GM12864 (cell line): ENCODE measurements around the gene KCNA10.

Experiments
- DNase-seq: peaks from one replicate; pipeline ENCODE4 v3.0.0-alpha.2; 2011; ENCODE audit warnings: low read depth
- H3K4me3 ChIP-seq: 2 replicates; pipeline ENCODE4 v1.5.1; 2011; ENCODE audit warnings: mild to moderate bottlenecking, low read depth, low read length, control low read depth
- CTCF ChIP-seq: IDR thresholded peaks from 2 replicates; pipeline ENCODE4 v1.5.1; 2011; ENCODE audit warnings: low read depth, mild to moderate bottlenecking, moderate library complexity, low read length, control low read depth, inconsistent platforms; ENCODE audit errors: missing control alignments

KCNA10 gene

DNA sequence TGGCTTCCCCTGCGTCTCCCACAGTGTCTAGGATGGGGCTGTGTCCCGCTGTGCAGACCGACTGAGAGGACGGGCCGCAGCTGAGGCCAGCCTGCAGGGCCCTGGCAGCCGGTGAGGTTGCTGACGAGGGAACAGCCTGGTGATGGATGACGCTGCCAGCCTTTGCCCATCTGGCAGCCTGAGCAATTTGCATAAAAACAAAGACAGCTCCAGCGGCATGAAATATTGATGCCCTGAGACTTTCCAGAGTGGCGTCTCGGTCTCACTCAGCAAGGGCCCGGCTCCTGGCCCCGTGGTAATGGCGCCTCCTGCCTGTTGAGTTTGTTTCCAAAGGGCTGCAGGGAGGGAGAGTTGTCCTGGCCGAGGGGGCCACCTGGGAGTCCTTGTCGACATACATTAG lies 19.1 kb upstream of the KCNA10 start:
- DNase-seq, result no peak
- no peak for TF ChIP-seq CTCF
- H3K4me3 ChIP-seq, result no peak overlapping the region

DNA sequence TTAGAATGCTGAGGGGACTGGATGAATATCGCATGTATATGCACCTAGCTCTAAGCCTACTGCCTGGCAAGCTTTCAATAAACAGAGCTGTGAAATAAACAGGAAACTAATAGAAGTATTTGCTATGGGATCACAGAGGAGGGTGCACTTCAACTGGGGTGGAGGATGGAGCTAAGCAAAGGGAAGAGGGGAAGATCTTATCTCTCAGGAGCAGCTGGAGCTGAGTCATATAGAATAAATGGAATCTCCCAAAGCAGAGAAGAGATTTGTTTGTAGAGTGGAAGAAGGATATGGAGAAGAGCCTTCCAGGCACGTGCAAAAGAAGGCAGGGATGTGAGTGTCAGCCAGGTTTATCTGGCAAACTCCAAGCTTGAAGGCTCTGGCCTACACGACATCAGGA lies 17.0 kb upstream of the KCNA10 start:
- H3K4me3 ChIP-seq, result no peak overlapping the region
- no peak for TF ChIP-seq CTCF
- DNase-seq, result no peak

GRCh38 chr1:110533230-110533629 lies 14.3 kb upstream of the KCNA10 start:
- no peak for DNase-seq
- TF ChIP-seq CTCF, result peak; percentile 23
- H3K4me3 ChIP-seq, result no peak overlapping the region

DNA sequence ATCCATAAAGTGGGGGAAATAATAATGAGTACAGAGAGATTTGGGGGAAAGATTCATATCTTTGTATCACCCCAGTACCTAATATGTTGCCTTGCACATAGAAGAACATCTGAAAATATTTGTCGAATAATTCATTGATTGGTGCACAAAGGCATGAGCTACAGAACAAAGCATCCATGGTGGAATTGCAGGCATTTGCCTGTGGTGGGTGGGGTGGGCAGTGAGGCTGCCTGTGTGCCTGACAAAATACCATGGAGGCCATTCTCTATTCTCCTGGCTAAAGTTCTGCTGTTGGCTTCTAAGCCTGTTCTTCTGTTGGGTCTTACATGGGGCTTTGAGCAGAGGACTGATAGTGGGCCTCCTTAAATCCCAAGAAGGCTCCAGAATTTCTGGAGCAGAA lies 10.0 kb upstream of the KCNA10 start:
- TF ChIP-seq CTCF, result no peak
- no peak overlapping the region for H3K4me3 ChIP-seq
- DNase-seq, result no peak

DNA sequence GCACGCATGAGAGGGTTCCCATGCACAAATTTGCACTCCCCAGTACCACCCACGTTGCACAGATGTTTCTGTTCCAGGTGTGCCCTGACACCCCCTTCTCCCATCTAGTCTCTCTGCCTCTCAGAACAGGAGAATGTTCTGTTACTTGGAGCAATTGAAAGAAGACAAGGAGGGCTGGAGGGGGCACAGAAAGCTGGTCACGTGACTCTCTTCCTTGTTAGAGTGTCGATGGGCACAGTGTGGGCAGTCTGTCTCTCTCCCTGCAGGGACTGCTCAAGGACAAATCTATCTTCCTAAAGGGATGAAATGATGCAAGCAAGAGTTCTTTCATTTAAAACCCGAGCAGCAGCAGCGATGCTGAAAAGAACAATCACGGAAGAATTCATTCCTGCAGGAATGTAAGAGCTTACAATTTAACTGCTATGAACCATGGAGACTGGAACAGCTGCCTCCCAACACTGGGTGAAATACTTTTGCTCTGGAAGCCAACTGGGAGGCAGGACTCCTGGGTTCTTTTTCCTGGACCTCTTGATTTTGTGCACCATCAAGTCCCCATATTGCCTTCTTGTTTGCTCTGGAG lies 7.3 kb upstream of the KCNA10 start:
- no peak for DNase-seq
- no peak overlapping the region for H3K4me3 ChIP-seq
- TF ChIP-seq CTCF, result no peak

- DNase-seq, result no peak
- TF ChIP-seq CTCF, result no peak
- H3K4me3 ChIP-seq, result no peak overlapping the region
These were observed 6.2 kb upstream of the KCNA10 start for GRCh38 chr1:110525249-110525595.

- TF ChIP-seq CTCF, result peak; percentile 94
- DNase-seq, result peak; percentile 24
- H3K4me3 ChIP-seq, result no peak overlapping the region
These were observed 5.6 kb upstream of the KCNA10 start for GRCh38 chr1:110524311-110525248.
